HG03064 (cell line): Measurements from ENCODE around the gene IFI16.

Experiments
- ATAC-seq: cut with Tn5 transposase; IDR thresholded peaks from one replicate; pipeline ENCODE4 v1.9.1; 2021; ENCODE audit warnings: low read depth; ENCODE audit not compliant: unreplicated experiment

The IFI16 gene

DNA sequence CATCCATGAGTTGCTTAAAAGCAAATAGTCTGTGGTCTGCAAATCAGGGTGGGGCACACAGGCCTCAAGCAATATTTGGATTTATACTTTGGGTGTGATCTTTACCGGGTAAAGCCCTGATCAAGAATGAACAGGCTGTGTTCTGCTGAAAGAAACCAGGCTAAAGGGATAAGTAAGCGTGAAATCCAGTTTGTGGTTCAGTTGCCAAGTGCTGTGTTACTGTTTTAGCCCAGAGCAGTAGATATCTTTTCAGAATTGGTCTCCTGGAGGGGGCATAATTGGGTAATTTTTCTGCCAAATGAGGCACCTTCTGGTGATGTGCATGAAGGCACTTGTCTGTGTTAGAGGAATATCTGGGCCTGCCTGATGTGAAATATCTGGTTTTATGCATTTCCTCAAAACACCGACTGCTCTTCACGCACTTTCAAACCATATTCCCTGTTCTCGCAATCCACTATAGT, 45.5 kb downstream of the IFI16 start:
- ATAC-seq = no peak

- ATAC-seq = no peak
These were observed 46.5 kb downstream of the IFI16 start for GRCh38 chr1:159056069-159056698.

DNA sequence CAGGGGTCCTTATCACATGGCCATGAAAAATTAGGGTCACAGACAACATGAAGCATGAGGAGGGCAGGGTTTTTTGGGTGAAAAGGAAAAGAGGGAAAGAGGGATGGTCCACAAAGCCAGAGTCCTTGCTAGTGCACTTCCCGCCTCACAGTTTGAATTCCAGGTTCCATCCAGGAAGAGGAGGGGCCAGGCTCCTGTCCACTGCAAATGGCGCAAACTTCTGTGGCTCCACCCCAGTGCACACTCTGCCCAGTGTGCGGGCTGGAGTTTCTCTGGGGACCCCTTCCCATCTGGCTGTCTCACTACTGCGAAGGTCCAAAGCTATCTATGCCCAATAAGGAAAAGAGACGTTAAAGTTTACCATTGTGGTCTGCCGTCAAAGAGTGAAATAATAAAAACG, 49.0 kb downstream of the IFI16 start:
- no peak for ATAC-seq

DNA sequence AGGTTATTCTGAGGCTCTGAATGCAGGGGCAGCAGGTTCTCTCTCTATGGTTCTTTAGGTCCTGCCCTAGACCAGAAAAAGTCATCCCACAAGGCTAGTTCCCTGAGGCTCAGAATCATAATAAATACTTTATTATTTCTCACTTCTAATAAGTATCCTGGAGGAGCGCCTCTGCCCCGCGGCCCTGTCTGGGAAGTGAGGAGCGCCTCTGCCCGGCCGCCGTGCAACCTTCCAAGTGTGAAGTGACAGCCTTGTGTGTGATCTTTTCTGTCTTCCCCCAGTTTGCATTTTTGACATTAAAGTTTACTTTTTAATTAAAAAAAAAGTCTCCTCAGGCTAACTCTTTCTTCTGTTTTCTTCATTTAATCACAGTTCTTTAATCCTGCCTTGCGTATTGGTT, 55.4 kb downstream of the IFI16 start:
- no peak for ATAC-seq

- ATAC-seq = no peak
These were observed 56.4 kb downstream of the IFI16 start for GRCh38 chr1:159066108-159066507.

GRCh38 chr1:159067699-159068621, 58.3 kb downstream of the IFI16 start:
- peak; percentile 89 for ATAC-seq

GRCh38 chr1:159068886-159069285, 59.2 kb downstream of the IFI16 start:
- ATAC-seq = no peak

GRCh38 chr1:159071970-159072582, 62.4 kb downstream of the IFI16 start:
- ATAC-seq = no peak

- ATAC-seq = peak; percentile 92
These were observed 66.9 kb downstream of the IFI16 start, which contains the start of gene AIM2 for GRCh38 chr1:159076438-159077119. Gene AIM2, minus strand, starts transcription at chr1:159076766. Its CDS starts 3,267 bp downstream, at chr1:159073499.

DNA sequence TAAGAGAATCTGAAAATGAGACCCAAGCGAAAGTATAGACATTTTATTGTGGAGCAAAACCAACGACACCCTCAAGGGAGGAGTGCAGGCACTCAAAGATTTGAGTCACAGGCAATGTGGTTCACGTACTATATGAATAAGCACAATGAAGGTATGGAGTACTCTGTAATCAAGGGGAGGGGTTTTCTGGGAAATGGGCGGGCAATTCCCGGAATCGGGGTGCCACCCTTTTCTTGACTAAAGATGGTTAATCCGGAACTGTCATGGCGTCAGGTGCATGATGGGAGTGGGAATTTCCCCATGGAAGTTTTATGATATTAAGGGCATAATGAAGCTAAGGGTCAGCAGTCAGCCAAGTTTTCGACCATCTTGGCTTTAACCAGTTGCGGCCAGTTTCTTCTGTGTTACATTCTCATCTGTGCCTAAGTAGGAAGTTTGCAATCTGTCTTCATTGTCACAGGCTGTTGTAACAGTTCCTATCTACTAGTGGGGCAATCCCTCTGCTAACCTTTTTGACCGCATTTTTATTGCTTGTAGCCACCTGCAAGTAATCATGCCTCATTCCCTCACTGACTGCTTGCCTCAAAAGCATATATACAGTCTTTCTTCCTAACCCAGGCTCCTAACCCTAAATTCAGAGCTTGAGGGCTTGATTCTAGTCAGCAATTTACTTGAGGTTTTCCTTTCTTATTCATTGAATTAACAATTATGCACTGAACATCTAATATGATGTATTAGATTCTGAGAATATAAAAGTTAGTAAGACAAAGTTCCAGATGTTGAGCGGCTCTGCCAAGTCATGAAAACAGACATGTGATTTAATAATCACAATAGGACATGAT, 67.6 kb downstream of the IFI16 start:
- peak; percentile 77 for ATAC-seq

DNA sequence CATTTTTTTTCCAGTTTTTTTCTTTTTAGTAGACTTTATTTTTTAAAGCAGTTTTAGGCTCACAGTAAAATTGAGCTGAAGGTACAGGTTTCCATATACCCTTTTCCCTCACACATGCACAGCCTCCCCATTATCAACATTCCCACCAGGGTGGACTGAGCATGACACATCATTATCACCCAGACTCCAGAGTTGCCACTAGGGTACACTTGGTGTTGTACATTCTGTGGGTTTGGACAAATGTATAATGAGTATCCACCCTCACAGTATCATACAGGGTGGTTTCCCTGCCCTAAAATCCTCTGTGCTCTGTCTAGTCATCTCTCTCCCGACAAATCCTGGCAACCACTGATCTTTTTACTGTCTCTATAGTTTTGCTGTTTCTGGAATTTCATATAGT, 69.8 kb downstream of the IFI16 start:
- ATAC-seq = no peak

DNA sequence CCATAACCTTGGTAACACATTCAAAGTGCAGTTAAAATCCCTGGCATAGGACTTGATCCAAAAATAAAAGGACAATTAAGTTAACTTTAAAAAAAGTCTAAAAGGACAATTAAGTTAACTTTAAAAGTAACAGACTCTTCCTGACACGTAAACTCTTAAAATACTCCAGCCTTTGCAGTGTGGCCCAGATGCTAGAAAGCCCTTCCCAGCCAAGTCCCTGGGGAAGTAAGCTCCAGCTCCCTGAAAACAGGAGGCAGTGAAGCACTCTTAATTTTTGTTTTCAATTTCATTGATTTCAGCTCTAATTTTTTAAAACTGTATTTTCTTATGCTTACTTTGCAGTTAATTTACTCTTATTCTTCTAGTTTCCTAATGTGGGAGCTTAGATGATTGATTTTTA, 71.9 kb downstream of the IFI16 start:
- no peak for ATAC-seq

- ATAC-seq = no peak
These were observed 73.3 kb downstream of the IFI16 start for GRCh38 chr1:159083013-159083412.

- no peak for ATAC-seq
These were observed 74.4 kb downstream of the IFI16 start for GRCh38 chr1:159084152-159084551.

DNA sequence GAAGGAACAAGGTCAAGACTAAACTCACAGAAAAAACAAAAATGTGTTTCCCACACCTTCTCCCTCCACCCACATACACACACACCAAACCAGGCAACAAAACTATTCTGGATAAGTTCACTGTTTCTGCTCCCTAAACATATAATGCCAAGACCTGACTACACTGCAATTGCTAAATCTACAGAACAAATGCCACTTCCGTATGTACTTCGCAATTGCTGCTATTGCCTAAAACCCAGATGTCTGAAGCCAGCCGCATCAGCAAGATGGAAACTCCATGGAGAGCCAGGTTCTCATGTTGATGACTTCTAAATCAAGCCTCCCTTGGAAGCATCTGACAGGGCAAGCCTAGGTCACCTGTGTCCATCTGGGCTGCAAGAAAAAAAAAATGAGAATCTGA, 75.2 kb downstream of the IFI16 start:
- ATAC-seq = no peak

GRCh38 chr1:159088050-159088449, 78.3 kb downstream of the IFI16 start:
- ATAC-seq = no peak

DNA sequence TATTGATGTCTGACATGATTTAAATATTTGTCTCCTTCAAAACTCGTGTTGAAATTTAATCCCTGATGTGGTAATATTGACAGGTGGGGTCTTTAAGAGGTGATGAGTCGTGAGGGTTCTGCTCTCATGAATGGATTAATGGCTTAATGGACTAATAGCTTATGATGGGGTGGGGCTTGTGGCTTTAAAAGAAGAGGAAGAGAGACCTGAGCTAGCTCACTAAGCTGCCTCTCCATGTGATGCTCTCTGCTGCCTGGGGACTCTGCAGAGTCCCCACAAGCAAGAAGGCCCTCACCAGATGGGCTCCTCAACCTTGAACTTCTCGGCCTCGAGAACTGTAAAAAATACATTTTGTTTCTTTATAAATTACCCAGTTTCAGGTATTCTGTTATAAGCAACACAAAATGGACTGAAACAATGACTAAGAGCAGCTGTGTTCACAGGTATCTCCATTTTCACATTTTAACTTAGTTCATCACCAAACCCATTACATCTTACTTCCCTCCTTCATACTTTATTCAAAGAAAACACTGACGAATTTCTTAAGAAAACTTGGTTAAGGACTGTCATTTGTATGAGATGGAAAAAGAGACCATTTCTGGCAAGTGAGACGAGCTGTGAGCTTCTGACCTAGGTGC, 79.0 kb downstream of the IFI16 start:
- no peak for ATAC-seq

DNA sequence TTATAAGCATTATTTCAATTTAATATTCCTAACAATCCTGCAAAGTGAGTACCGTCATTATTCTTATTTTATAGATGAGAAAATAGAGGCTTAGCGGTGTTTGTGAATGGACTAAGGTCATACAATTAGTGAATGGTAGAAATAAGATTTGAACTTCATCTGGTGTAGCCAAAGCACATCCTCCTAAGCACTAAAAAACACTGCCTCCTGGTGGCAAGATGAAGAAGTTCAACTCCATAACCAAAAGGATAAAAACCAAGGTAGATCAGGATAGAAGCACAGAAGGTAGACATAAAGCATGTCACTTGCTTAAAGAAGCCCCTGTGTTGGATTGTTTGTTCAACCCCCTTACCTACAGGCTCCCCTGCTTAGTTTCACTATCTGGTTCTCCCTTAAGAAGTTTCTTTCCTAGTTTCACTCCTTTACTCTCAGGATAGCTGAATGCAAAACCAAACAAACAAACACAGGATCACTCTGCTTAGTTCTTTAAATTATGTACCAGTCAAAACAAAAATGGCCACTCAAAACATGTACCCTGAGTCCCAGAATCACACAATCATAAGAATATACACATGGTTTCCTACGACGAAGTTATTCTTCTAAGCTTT, 79.6 kb downstream of the IFI16 start:
- no peak for ATAC-seq
